ENCODE data around the gene LMO1.

DNA sequence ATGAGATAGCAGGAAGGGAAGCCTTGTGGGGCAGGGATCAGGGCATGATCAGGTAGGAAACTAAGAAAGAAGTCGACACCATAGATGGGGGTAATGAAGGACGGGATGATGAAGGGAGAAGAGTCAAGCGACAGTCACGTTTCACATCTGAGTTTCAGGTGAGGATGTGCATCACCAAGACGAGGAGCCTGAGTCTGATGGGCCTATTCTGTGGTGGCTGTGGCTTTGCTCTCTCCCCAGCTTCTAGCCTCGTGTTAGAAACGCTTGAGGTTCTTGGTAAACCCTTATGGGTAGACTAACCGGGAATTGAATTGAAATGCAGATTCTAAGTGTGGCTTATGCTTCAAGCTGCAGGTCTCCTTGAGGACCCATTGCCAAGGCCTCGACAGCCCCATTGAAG, 45.6 kb upstream of the LMO1 start:
- TF ChIP-seq, protein P1, sequence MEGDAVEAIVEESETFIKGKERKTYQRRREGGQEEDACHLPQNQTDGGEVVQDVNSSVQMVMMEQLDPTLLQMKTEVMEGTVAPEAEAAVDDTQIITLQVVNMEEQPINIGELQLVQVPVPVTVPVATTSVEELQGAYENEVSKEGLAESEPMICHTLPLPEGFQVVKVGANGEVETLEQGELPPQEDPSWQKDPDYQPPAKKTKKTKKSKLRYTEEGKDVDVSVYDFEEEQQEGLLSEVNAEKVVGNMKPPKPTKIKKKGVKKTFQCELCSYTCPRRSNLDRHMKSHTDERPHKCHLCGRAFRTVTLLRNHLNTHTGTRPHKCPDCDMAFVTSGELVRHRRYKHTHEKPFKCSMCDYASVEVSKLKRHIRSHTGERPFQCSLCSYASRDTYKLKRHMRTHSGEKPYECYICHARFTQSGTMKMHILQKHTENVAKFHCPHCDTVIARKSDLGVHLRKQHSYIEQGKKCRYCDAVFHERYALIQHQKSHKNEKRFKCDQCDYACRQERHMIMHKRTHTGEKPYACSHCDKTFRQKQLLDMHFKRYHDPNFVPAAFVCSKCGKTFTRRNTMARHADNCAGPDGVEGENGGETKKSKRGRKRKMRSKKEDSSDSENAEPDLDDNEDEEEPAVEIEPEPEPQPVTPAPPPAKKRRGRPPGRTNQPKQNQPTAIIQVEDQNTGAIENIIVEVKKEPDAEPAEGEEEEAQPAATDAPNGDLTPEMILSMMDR (conservative IDR thresholded peaks at IDR 0.05 in 1 of 2, IDR thresholded peaks at IDR 0.05 in 1 of 2; ENCODE audit: extremely low read depth in 1 of 2, insufficient read depth in 1 of 2, low read depth in 1 of 2, low read length in 2 of 2): no peak
- no peak for TF ChIP-seq EZH2 (IDR thresholded peaks at IDR 0.05; ENCODE audit: borderline replicate concordance, low read length)

Measured in mammary epithelial cell (primary cell).